GM06990 (cell line): ENCODE data around the gene SRD5A3.

Experiments used
- DNase-seq: peaks from one replicate; pipeline ENCODE4 v3.0.0-alpha.2; 2011; ENCODE audit not compliant: insufficient read length; ENCODE audit errors: extremely low read depth
- H3K27me3 ChIP-seq: replicated peaks from 2 replicates; pipeline ENCODE4 v1.6.0; 2011; ENCODE audit warnings: low read length; ENCODE audit not compliant: control insufficient read depth, insufficient read depth
- H3K36me3 ChIP-seq: 2 replicates; pipeline ENCODE4 v1.5.1; 2011; ENCODE audit warnings: low read length; ENCODE audit not compliant: control insufficient read depth, insufficient read depth
- H3K4me3 ChIP-seq: replicated peaks from 2 replicates; pipeline ENCODE4 v1.5.1; 2011; ENCODE audit warnings: low read depth, mild to moderate bottlenecking, control low read depth, low read length
- CTCF ChIP-seq: IDR thresholded peaks from 2 replicates; pipeline ENCODE4 v1.5.1; 2011; ENCODE audit warnings: low read length, control low read depth, mild to moderate bottlenecking, inconsistent platforms; ENCODE audit not compliant: insufficient read depth, poor library complexity, severe bottlenecking

The SRD5A3 gene

GRCh38 chr4:55323375-55323774 is 22.7 kb upstream of the SRD5A3 start:
- DNase-seq = no peak
- no peaks in the 10 kb centered on the region for H3K36me3 ChIP-seq
- H3K27me3 ChIP-seq = no peaks in the 10 kb centered on the region; the same call in 1 of the 2 replicates
- TF ChIP-seq CTCF = no peak
- H3K4me3 ChIP-seq = no peak overlapping the region

GRCh38 chr4:55326629-55327028 is 19.4 kb upstream of the SRD5A3 start:
- no peak for DNase-seq

GRCh38 chr4:55329012-55329411 is 17.0 kb upstream of the SRD5A3 start:
- H3K4me3 ChIP-seq = no peak overlapping the region
- TF ChIP-seq CTCF = no peak
- no peak for DNase-seq

More at GRCh38 chr4:55326629-55327028, 19.4 kb upstream of the SRD5A3 start:
- Histone ChIP-seq H3K36me3 (no peaks in the 10 kb centered on the region), H3K4me3 (no peak overlapping the region), H3K27me3 (no peaks in the 10 kb centered on the region; the same call in 1 of the 2 replicates)
- TF ChIP-seq CTCF = no peak

GRCh38 chr4:55330241-55330640 is 15.8 kb upstream of the SRD5A3 start:
- Histone ChIP-seq H3K4me3 (no peak overlapping the region), H3K27me3 (no peaks in the 10 kb centered on the region), H3K36me3 (no peaks in the 10 kb centered on the region)
- DNase-seq = no peak
- TF ChIP-seq CTCF = no peak

More at GRCh38 chr4:55329012-55329411, 17.0 kb upstream of the SRD5A3 start:
- Histone ChIP-seq H3K36me3 (no peaks in the 10 kb centered on the region), H3K27me3 (no peaks in the 10 kb centered on the region; the same call in 1 of the 2 replicates)

- DNase-seq = no peak
- Histone ChIP-seq H3K27me3 (no peaks in the 10 kb centered on the region), H3K4me3 (no peak overlapping the region), H3K36me3 (no peaks in the 10 kb centered on the region)
- TF ChIP-seq CTCF = no peak
These were observed 9.7 kb upstream of the SRD5A3 start for GRCh38 chr4:55336138-55337034.
